HEK293 (cell line): ENCODE results near the gene NELL1.

Source experiments
- CTCF ChIP-seq: fragments of 450-650 bp; formaldehyde crosslinking; IDR thresholded peaks from 2 replicates; pipeline ENCODE4 v1.5.1; 2016; ENCODE audit warnings: missing biosample characterization, missing genetic modification characterization
- SETDB1 ChIP-seq: IDR thresholded peaks from one replicate; pipeline ENCODE4 v1.6.1; 2017; ENCODE audit warnings: mild to moderate bottlenecking, low read length, moderate library complexity, mixed read lengths; ENCODE audit not compliant: insufficient read length
- ZNF549 ChIP-seq: fragments of 450-650 bp; IDR thresholded peaks from 2 replicates; pipeline ENCODE4 v1.5.1; 2018; ENCODE audit warnings: missing biosample characterization, missing genetic modification characterization, mild to moderate bottlenecking, inconsistent platforms, moderate library complexity
- ZSCAN30 ChIP-seq: fragments of 450-650 bp; IDR thresholded peaks from 2 replicates; pipeline ENCODE4 v1.5.1; 2018; ENCODE audit warnings: missing biosample characterization, mild to moderate bottlenecking, missing genetic modification characterization, moderate library complexity

GRCh38 chr11:21018248-21018647 lies 348.9 kb downstream of the NELL1 start:
- TF ChIP-seq SETDB1, result no peak
- no peak for TF ChIP-seq ZSCAN30 (tag by site-specific recombination)
- TF ChIP-seq CTCF (tag by site-specific recombination), result no peak
- no peak for TF ChIP-seq ZNF549 (tag by site-specific recombination)
